H9 (cell line): ENCODE results near the gene CRELD2. TPM values are rescaled to one million over a fixed set of nuclear protein-coding genes. Genes with fewer than 3 reads are reported as not detected.
A peak's percentile ranks its signal among the peaks of the same experiment; 100 is the strongest.

Source experiments
- DNase-seq: peaks from one replicate; pipeline ENCODE4 v3.0.0-alpha.2; 2017
- H2AFZ ChIP-seq: one replicate; pipeline ENCODE4 v1.6.1; 2013; ENCODE audit warnings: mild to moderate bottlenecking, low read length, control low read depth, moderate library complexity
- H2AK5ac ChIP-seq: 2 replicates; pipeline ENCODE4 v1.6.1; 2013; ENCODE audit warnings: low read length, control low read depth, mixed read lengths; ENCODE audit not compliant: insufficient read length
- H2BK120ac ChIP-seq: one replicate; pipeline ENCODE4 v1.6.1; 2013; ENCODE audit warnings: low read depth, mild to moderate bottlenecking, low read length, control low read depth, inconsistent platforms; ENCODE audit not compliant: poor library complexity, severe bottlenecking
- H2BK12ac ChIP-seq: 2 replicates; pipeline ENCODE4 v1.6.1; 2013; ENCODE audit warnings: low read length, control low read depth, mixed read lengths, low read depth; ENCODE audit not compliant: insufficient read length
- H2BK15ac ChIP-seq: 2 replicates; pipeline ENCODE4 v1.6.1; 2013; ENCODE audit warnings: low read depth, low read length, control low read depth
- H2BK20ac ChIP-seq: one replicate; pipeline ENCODE4 v1.6.1; 2013; ENCODE audit warnings: low read depth, mild to moderate bottlenecking, low read length, control low read depth, inconsistent platforms; ENCODE audit not compliant: poor library complexity, severe bottlenecking
- H2BK5ac ChIP-seq: 2 replicates; pipeline ENCODE4 v1.6.1; 2013; ENCODE audit warnings: low read length, control low read depth, mixed read lengths; ENCODE audit not compliant: insufficient read length
- H3K14ac ChIP-seq: 2 replicates; pipeline ENCODE4 v1.6.1; 2013; ENCODE audit warnings: low read length, control low read depth; ENCODE audit not compliant: insufficient read depth
- H3K18ac ChIP-seq: 2 replicates; pipeline ENCODE4 v1.6.1; 2013; ENCODE audit warnings: low read depth, mild to moderate bottlenecking, mixed read lengths, low read length, control low read depth; ENCODE audit not compliant: insufficient read length
- H3K23ac ChIP-seq: 2 replicates; pipeline ENCODE4 v1.6.1; 2013; ENCODE audit warnings: low read length, control low read depth, mixed read lengths, low read depth; ENCODE audit not compliant: insufficient read length
- H3K23me2 ChIP-seq: 2 replicates; pipeline ENCODE4 v1.6.1; 2013; ENCODE audit warnings: low read depth, mild to moderate bottlenecking, mixed read lengths, low read length, control low read depth; ENCODE audit not compliant: insufficient read length, poor library complexity, severe bottlenecking
- H3K27ac ChIP-seq: 2 replicates; pipeline ENCODE4 v1.5.1; 2013; ENCODE audit warnings: low read length, control low read depth, mixed read lengths, low read depth; ENCODE audit not compliant: insufficient read length
- H3K27me3 ChIP-seq: 2 replicates; pipeline ENCODE4 v1.6.1; 2013; ENCODE audit warnings: low read length, control low read depth, inconsistent platforms; ENCODE audit not compliant: insufficient read depth
- H3K4ac ChIP-seq: 2 replicates; pipeline ENCODE4 v1.6.1; 2013; ENCODE audit warnings: low read depth, mild to moderate bottlenecking, control low read depth, inconsistent platforms, low read length, moderate library complexity
- H3K4me1 ChIP-seq: 2 replicates; pipeline ENCODE4 v1.6.1; 2013; ENCODE audit warnings: low read length, control low read depth, inconsistent platforms; ENCODE audit not compliant: insufficient read depth
- H3K4me2 ChIP-seq: 2 replicates; pipeline ENCODE4 v1.6.1; 2013; ENCODE audit warnings: low read length, control low read depth, mixed read lengths; ENCODE audit not compliant: insufficient read length, insufficient read depth
- H3K56ac ChIP-seq: 2 replicates; pipeline ENCODE4 v1.6.1; 2013; ENCODE audit warnings: low read depth, mild to moderate bottlenecking, mixed read lengths, low read length, control low read depth; ENCODE audit not compliant: insufficient read length
- H3K79me1 ChIP-seq: 2 replicates; pipeline ENCODE4 v1.6.1; 2013; ENCODE audit warnings: low read depth, mild to moderate bottlenecking, moderate library complexity, low read length, control low read depth, inconsistent platforms; ENCODE audit not compliant: insufficient read depth, poor library complexity, severe bottlenecking
- H3K79me2 ChIP-seq: 2 replicates; pipeline ENCODE4 v1.6.1; 2013; ENCODE audit warnings: low read length, control low read depth, inconsistent platforms; ENCODE audit not compliant: insufficient read depth
- H3K9ac ChIP-seq: 2 replicates; pipeline ENCODE4 v1.6.1; 2013; ENCODE audit warnings: low read length, control low read depth, mixed read lengths; ENCODE audit not compliant: insufficient read length; ENCODE audit errors: extremely low read depth
- H3K9me3 ChIP-seq: one replicate; pipeline ENCODE4 v1.6.1; 2013; ENCODE audit warnings: low read depth, low read length, inconsistent platforms; ENCODE audit not compliant: control insufficient read depth
- H3T11ph ChIP-seq: one replicate; pipeline ENCODE4 v1.6.1; 2013; ENCODE audit warnings: mild to moderate bottlenecking, low read length, control low read depth, inconsistent platforms
- H4K20me1 ChIP-seq: one replicate; pipeline ENCODE4 v1.6.1; 2013; ENCODE audit not compliant: control insufficient read depth, insufficient read length, insufficient read depth
- H4K5ac ChIP-seq: 2 replicates; pipeline ENCODE4 v1.6.1; 2013; ENCODE audit warnings: low read depth, mild to moderate bottlenecking, mixed read lengths, low read length, control low read depth; ENCODE audit not compliant: insufficient read length
- H4K8ac ChIP-seq: replicated peaks from 2 replicates; pipeline ENCODE4 v1.6.1; 2013; ENCODE audit warnings: low read length, control low read depth, mixed read lengths, low read depth; ENCODE audit not compliant: insufficient read length
- H4K91ac ChIP-seq: 2 replicates; pipeline ENCODE4 v1.6.1; 2013; ENCODE audit warnings: low read depth, mild to moderate bottlenecking, moderate library complexity, mixed read lengths, low read length, control low read depth; ENCODE audit not compliant: insufficient read length
- H3K27ac Mint-ChIP-seq, 3 experiments: 2 replicates in 2 of 3; 3 replicates in 1 of 3; pipeline ENCODE4 v1.8.0; 2020 to 2021; ENCODE audit warnings: mixed read lengths in 3 of 3, mild to moderate bottlenecking in 1 of 3, moderate library complexity in 1 of 3
- H3K27me3 Mint-ChIP-seq: 2 replicates; pipeline ENCODE4 v1.8.0; 2021; ENCODE audit warnings: low read depth, mild to moderate bottlenecking, moderate library complexity, mixed read lengths
- H3K36me3 Mint-ChIP-seq, 3 experiments: 2 replicates in 2 of 3; 3 replicates in 1 of 3; pipeline ENCODE4 v1.8.0; 2020 to 2021; ENCODE audit warnings: low read depth in 3 of 3, mixed read lengths in 3 of 3; ENCODE audit not compliant: insufficient read depth in 1 of 3
- H3K4me1 Mint-ChIP-seq, 2 experiments: 2 replicates each; pipeline ENCODE4 v1.8.0; 2020; ENCODE audit warnings: mixed read lengths in 2 of 2
- H3K4me3 Mint-ChIP-seq, 2 experiments: 2 replicates in 1 of 2; 3 replicates in 1 of 2; pipeline ENCODE4 v1.8.0; 2020 to 2021; ENCODE audit warnings: mild to moderate bottlenecking in 2 of 2, mixed read lengths in 2 of 2, moderate library complexity in 1 of 2
- H3K9me3 Mint-ChIP-seq, 2 experiments: 2 replicates in 1 of 2; 3 replicates in 1 of 2; pipeline ENCODE4 v1.8.0; 2020; ENCODE audit warnings: mild to moderate bottlenecking in 2 of 2, mixed read lengths in 2 of 2, moderate library complexity in 1 of 2
- CTCF ChIP-seq: fragments of 200-600 bp; sonication (generic); conservative IDR thresholded peaks from 3 replicates; pipeline ENCODE4 v1.8.0; 2021; ENCODE audit warnings: antibody characterized with exemption, mild to moderate bottlenecking
- WGBS: extraction: QIAGEN DNeasy Blood & Tissue Kit; methylation state at CpG from one replicate; pipeline ENCODE4 v1.1.7; 2013; ENCODE audit warnings: missing lambda C conversion rate, low lambda C conversion rate, mixed read lengths; ENCODE audit not compliant: insufficient read length; ENCODE audit errors: extremely low coverage; 5-methylcytosine and 5-hydroxymethylcytosine counted together
- total RNA-seq: library from RNA; stranded (reverse); gene quantifications from 2 replicates; pipeline ENCODE4 v1.2.1, GENCODE V29; 2021

CRELD2 gene
- total RNA-seq, 1 experiment from 2014 or later = 34.7 TPM

DNA sequence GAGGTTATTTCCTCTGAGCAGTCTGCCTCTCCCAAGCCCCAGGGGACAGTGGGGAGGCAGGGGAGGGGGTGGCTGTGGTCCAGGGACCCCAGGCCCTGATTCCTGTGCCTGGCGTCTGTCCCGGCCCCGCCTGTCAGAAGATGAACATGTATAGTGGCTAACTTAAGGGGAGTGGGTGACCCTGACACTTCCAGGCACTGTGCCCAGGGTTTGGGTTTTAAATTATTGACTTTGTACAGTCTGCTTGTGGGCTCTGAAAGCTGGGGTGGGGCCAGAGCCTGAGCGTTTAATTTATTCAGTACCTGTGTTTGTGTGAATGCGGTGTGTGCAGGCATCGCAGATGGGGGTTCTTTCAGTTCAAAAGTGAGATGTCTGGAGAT is 45.2 kb downstream of the CRELD2 start:
- Histone ChIP-seq H2BK20ac (no peak overlapping the region), H3K23me2 (no peaks in the 10 kb centered on the region), H3K9ac (no peak overlapping the region), H2BK12ac (no peak overlapping the region), H3K27me3 (no peaks in the 10 kb centered on the region), H3K18ac (no peak overlapping the region), H2BK120ac (no peak overlapping the region), H3K56ac (no peak overlapping the region), H3K14ac (no peak overlapping the region), H2BK15ac (no peak overlapping the region), H3K9me3 (no peaks in the 10 kb centered on the region), H3K27ac (no peak overlapping the region), H3K79me2 (peaks cover 3% of the 10 kb centered on the region; the same call in 1 of the 2 replicates), H3K4ac (no peak overlapping the region), H3K4me1 (no peaks in the 10 kb centered on the region), H4K91ac (no peak overlapping the region), H2AK5ac (no peak overlapping the region), H4K8ac (no peak overlapping the region), H4K20me1 (no peaks in the 10 kb centered on the region), H3T11ph (no peak overlapping the region), H4K5ac (no peak overlapping the region), H2BK5ac (no peak overlapping the region), H3K23ac (no peak overlapping the region), H3K4me2 (no peak overlapping the region), H2AFZ (no peak overlapping the region), H3K79me1 (peaks cover 6% of the 10 kb centered on the region)
- Mint-ChIP-seq H3K27me3 (peaks cover 4% of the 10 kb centered on the region; the same call in 1 of the 2 replicates), H3K4me1 (peaks cover 2 to 10% of the 10 kb centered on the region in 2 experiments; a peak in 2 of 4 replicates), H3K27ac (peak overlapping the region in 1 of 3 experiments; percentile 55; a peak in 2 of 7 replicates), H3K9me3 (no peaks in the 10 kb centered on the region), H3K36me3 (peaks cover 8 to 17% (median 14%) of the 10 kb centered on the region in 3 experiments; a peak in 5 of 7 replicates), H3K4me3 (peak overlapping the region; percentile 12 to 76; a peak in 3 of 5 replicates)
- DNase-seq = no peak
- WGBS = no CpG with 5 or more reads among the region's 6 CpGs
- no peak for TF ChIP-seq CTCF
